Amniotic epithelial cell (primary cell): ENCODE measurements around the gene CDC42EP4.
A peak's percentile ranks its signal among the peaks of the same experiment; 100 is the strongest.

Source experiments
- DNase-seq: peaks from one replicate; pipeline ENCODE4 v3.0.0-alpha.2; 2010; ENCODE audit warnings: low read depth

Gene CDC42EP4, protein sequence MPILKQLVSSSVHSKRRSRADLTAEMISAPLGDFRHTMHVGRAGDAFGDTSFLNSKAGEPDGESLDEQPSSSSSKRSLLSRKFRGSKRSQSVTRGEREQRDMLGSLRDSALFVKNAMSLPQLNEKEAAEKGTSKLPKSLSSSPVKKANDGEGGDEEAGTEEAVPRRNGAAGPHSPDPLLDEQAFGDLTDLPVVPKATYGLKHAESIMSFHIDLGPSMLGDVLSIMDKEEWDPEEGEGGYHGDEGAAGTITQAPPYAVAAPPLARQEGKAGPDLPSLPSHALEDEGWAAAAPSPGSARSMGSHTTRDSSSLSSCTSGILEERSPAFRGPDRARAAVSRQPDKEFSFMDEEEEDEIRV

DNA sequence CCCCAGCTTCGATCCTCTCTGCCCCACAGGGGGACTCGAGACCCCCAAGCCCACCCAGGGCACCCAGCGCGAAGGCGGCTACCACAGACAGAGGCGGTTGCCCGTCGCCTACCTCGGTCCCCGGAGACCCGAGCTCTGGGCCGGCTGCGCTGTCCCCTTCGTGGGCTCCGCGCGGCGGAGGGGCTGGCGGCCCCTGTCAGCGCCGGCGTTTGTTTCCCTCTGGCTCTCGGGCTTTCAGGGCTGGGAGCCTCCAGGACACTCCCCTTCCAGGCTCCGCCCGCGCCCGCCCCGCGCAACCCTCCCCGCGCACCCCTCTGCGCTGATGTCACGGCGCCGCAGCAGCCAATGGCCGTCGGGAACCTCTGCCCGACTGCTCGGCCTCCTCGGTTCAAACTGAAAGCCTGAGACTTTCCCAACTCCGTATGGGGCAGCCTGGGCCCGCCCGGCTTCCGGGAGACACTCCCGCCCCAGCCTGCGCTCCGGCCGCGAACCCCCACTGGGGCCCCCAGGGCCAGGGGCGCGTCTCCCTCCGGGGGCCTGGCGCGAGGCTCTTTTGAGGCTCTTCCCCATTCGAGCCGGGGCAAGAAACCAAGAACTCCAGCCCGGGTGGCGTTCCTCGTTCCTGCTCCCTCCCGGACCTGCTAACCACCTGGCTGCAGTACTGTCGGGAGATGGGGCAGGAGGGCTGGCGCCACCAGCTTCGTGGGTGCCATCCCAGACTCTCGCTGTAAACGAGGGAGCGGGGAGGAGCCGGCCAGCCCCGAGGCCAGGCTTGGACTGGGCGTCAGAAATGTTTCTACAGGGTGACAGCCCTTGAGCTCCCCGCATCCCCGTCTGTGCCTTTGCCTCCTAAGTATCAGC lies at the start of gene CDC42EP4:
Gene CDC42EP4, minus strand, starts transcription at position 221 of the 861 bp plus-strand sequence. CDS start 25,501 bp downstream, outside the sequence.
- peak; percentile 89 for DNase-seq

DNA sequence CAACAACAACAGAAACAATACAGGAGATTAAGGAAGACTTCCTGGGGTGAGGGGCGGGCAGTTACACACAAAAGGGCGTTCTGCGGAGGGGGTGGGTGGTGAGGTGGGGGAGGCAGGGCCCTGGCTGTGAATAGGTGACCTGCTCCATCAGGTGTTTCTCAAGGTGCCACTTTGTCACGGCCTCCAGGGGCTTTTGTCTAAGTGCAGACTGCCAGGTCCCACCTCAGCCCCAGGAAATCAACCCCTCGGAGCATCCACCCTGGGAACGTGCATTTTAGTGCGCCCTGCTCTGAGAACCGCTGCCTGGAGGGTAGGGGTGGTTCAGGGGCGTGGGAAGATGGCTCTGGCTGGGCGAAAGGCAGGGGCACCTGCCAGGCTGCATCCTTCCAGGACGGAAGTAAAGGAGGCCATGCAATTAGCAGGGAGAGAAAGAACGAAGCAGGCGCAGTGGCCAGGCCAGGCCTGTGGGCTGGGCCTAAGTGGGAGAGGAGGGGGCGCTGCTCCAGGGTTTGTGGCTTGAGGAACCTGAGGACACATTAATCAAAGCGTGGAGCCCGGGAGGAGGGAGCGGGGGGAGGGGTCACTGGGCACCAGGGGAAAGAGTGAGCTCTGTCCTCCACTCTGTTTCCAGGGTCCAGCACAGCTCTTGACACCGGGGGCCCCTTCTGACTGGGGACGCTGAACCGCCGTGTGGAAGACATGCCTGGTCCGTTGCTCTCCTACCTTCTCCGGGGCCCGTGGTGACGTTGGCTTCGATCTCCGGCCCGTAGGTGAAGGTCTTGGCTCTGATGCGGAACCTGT lies 49.4 kb upstream of the CDC42EP4 start:
- DNase-seq: no peak

DNA sequence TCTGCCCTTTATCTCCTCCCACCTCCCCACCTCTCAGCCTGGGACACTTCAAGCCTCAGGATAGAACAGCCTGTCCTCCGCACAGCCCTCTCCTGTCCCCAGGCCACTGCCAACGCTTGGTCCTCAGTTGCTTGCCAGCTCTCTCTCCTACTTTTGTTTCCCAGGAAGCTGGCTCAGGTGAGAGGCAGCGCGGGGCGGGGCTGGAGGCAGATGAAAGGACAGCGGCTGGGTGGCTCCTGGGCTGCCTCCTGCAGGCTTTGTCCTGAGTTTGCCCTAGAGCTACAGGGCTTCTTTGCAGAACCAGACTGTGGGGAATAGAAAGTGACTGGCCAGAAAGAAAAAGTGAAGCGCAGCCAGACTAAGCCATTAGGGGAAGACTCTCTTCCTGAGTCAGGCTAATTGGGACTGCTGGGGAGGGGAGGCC lies 48.2 kb upstream of the CDC42EP4 start:
- DNase-seq: no peak

DNA sequence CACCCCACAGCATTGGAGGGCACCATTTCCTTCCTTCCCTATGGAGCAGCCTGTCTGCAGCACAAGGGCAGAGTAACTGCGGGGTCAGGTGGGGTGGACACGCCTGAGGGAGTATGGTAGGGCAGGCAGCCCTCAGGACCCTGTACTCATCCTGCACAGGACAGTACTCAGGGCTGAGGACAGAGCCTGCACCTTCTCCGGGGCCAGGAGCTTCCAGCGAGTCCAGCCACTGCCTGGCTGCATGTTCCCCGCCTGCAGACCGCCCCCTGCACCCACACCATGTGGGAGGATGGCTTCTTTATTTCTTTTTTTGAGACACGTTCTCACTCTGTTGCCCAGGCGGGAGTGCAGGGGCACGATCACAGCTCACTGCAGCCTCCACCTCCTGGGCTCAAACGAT lies 47.6 kb upstream of the CDC42EP4 start:
- no peak for DNase-seq

DNA sequence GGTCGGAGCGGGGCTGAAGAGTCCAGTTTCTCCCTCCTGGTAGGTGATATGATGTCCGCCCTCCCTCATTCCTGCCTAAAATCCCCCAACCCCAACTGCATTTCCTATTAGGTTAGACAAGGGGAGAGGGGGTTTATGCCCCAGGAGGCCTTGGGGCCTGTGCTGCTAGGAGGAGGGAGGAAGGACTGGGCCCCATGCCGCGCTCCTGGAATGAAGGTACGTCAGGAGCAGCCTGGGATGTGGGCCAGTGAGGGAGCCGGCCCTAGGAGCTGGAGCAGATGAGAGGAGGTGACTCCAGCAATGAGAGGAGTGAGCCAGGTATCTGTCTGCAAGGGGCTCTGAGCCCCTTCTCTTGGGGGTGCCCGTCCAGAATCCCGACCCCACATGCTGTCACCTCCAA lies 46.9 kb upstream of the CDC42EP4 start:
- DNase-seq: no peak

DNA sequence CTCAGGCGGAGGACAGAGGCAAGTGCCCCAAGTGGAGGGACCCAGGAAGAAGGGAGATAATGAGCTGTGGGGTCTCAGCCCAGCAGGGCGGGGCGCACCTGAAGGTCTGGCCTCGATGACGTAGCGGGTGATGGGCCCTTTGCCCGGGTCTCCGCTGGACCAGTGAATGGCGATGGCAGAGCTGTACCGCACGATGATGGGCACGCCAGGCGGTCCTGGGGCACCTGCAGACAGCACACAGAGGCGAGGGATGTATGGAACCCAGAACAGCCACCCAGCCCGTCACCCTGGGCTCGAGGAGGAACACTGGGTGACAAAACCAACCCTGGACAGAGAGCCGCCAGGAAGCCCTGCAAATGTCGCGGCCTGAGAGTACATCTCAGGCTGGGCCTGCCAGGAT lies 46.2 kb upstream of the CDC42EP4 start:
- no peak for DNase-seq

DNA sequence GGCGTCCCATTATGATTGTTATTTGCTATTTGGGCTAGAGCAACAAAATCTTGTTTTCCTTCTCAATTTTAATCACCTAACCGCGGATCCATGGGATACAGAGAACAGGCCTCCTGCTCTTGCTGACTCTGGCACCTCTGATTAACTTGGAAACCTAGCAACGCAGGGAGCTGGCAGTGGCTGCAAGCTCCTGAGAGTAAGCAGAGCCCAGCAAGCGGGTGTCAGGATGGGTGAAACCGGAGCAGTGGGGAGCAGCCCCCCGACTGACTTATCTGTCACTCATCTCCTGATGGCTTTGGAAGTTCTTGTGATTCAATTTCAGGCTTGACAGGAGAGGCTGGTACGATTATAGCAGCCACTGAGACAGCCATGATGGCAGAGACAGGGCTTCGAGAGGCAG lies 45.5 kb upstream of the CDC42EP4 start:
- DNase-seq: no peak

DNA sequence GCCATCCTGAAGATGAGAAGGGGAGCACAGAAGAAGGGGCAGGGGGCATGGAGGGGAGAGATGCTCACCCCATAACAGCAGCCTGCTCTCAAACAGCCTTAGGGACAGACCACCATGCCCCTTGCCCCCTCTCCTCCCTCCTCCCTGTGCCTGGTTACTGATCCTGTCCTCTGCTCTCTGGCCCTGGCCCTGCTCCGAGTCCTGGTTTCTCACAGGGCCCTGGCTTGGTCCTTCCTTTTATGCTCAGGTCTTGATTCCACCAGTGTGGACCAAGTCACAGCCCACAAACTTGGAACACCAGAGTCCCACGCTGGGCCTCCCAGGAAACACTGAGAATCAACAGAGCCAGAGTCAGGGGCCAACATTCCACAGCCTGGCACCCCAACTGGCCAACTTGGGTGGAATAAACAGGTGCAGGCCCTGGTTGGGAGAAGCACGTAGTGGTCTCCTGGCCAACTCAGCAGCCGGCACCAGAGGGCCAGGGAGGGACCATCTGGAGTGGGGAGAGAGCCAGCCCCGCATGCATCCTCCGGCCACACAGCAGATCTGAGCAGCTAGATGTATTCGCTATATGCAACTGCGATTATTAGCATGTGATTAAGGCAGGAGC lies 44.9 kb upstream of the CDC42EP4 start:
- DNase-seq: no peak

DNA sequence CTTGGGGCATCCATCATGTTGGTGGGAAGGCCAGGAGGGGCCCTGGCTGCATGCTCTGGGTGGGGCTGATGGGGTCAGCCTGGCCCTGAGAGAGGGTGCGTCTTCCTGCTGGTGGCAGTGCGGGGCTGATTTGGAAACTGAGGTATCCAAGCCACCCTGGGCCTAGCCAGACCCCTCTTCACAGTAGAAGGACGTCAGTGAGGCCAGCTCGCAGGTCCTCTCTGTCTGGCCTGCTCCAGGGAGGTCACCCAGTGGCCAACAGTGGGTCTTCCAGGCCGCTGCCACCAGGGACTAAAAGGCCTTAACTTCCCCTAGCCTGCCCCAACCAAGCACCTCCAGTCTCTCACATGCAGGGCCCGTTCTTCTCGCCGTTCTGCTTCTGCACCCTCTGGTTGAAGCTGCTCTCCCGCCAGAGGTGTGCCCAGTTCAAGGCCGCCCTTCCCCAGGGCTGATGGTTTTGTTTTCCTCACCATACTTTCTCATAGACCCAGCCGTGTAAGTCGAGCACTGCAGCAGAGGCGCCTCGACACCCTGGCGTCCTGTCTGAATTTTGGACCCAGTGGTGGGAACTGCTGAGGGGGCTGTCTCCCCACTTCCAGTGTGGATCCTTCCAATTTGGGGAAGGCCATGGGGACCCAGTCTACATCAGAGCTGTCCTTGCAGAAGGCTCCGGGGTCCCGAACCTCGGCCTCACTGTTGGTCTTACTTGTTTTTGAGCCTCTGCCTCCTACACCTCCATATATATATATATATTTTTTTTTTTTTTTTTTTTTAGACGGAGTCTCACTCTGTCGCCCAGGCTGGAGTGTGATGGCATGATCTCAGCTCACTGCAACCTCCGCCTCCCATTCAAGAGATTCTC lies 42.9 kb upstream of the CDC42EP4 start:
- no peak for DNase-seq

DNA sequence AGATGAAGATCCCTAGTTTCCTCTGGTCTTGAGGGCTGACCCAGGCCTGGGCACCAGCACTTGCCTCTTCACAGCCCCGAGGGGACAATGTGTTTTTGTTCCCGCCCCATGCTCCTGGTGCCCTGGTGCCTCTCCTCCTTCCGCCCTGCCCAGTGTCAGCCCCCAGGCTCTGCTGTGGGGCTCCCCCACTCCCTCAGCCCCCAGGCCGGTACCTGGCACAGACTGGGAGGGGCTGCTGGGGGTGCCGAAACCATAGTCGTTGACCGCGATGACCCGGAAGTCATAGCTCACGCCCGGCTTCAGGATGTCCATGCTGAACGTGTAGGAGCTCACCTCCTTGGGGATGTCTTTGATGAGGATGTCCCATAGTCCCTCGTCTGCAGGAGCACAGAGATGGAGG lies 40.5 kb upstream of the CDC42EP4 start:
- no peak for DNase-seq

DNA sequence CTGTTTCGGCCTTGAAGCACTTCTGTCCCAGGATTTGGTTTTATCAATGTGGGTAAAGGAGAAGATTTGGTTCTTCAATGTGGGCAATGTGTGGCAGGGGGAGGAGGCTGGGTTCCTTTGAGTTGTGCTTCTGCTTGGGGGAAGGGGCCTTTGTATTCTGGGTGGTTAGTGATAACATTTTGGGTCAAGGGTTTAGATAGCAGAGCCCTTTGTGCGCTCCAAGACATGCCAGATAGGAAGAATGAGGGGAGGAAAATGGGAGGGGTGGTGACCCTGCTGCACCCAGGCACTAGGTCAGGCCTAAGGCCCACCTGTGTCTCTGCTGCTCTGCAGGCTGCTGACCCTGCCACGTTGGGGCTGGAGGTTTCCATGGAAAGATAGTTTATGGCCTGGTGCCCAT lies 40.0 kb upstream of the CDC42EP4 start:
- no peak for DNase-seq

DNA sequence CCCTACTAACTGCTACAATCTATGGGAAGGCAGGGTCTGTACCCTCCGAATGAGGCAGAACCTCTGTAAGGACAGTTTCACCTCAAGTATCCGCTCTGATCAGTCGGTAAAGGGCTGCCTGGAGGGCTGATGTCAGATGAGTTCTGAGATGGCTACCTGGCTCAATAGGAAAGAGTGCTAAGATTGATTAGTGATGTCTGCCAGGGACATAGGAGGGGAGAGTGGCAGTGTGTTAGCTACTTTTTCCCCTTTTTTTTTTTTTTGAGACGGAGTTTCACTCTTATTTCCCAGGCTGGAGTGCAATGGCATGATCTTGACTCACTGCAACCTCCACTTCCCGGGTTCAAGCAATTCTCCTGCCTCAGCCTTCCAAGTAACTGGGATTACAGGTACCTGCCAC lies 39.1 kb upstream of the CDC42EP4 start:
- DNase-seq: no peak

DNA sequence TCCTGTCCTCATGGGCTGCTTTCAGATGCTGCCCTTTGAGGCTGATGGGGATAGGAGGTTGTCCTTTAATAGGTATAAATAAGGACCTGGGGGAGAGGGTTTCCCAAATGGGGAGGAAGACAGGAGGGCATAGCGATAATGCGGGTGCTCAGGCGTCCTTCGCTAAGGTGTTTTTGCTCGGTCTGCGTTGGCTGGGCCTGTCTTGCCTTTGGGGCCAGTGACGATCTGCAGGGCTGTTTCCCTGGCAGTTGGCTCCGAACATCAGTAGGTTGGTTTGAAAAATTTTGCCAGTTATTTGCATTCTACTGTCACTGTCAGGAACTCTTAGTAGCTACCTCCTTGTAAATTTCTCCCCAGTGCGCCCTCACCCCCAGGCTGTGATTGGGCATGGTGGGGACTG lies 37.8 kb upstream of the CDC42EP4 start:
- DNase-seq: no peak

DNA sequence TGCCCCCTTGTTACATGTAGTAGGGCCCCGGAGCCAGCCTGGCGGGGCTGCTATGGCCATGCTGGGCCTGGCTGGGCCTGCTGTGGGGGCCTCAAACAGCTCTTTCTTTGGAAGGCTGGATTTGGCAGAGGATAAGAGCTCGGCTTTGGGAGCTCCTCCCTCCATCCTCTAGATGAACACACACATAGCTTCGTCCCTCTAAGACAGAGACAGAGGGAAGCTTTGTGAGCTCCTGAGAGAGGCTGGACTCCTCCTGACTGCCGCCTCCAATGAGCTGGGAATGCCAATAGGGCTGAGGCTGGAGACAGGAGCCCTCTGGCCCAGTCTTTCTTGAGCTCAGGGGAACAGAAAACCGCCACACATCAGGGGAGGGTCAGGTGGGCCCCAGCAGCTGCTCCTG lies 37.3 kb upstream of the CDC42EP4 start:
- DNase-seq: no peak

DNA sequence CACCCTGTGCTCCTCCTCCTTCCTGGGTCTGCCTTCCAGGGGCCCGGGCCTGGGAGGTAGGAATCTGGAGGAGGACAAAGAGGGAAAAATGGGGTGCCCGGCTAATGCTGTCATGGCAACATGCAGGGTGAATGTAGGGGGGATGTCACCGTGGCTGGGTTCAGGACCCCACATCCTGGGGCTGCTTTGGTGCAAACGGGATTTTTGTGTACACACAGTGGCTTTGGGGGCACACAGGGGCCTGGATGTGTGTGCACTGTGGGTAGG lies 37.0 kb upstream of the CDC42EP4 start:
- no peak for DNase-seq

DNA sequence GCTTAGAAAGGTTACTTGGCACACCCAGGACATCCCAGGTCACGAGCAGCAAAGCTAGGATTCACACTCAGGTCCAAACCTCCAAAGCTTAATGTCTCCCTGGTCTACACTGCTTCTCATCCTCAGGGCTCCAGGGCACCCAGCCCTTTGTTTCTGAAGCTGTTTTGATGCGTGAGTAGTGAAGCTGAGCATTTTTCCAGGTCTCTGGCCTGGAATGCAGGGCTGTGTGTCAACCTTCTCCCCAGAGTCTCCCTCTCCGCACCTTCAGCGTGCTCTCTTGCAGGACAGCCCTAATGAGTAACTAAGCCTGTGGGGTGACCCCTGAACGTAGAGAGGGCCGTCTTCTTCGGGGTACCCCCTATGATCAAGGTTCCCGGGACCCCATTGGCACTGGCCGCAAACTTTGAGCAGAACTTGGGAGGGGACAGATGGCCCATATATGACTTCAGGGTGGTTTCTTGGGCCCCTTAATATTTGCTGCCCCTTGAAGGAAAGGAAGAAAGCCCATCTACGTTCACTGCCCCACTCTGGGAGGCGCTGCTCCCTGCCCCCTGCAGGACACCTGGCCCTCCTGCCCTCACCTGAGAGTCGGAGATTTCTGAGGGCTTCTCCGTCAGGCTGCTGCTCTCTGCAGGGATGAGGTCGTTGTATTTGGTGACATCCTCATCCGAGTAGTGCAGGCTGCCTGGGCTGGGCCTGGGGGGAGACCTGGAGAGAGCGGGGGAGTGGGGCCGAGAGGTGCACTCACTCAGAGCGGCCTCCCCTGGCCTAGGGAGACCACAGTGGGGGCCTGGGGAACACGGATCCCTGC lies 36.4 kb upstream of the CDC42EP4 start:
- no peak for DNase-seq

DNA sequence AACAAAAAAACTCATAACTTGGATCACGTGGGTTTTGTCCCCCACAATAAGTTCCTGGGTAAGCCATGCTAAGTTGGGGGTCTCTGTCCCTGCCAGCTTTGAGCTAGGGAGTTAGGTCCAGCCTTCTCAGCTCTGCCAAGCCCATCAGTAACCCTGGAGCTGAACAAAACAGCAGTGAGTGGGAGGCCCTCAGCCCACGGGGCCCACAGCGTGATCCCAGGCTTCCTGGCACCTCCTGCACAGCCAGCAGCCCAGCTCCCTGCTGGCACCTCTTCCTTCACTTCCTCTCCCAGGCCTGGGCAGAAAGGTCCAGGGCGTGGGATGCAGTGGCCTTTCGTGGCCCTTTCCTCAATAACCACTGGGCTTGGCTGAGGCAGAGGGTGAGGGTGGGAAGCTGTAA lies 35.5 kb upstream of the CDC42EP4 start:
- DNase-seq: no peak

DNA sequence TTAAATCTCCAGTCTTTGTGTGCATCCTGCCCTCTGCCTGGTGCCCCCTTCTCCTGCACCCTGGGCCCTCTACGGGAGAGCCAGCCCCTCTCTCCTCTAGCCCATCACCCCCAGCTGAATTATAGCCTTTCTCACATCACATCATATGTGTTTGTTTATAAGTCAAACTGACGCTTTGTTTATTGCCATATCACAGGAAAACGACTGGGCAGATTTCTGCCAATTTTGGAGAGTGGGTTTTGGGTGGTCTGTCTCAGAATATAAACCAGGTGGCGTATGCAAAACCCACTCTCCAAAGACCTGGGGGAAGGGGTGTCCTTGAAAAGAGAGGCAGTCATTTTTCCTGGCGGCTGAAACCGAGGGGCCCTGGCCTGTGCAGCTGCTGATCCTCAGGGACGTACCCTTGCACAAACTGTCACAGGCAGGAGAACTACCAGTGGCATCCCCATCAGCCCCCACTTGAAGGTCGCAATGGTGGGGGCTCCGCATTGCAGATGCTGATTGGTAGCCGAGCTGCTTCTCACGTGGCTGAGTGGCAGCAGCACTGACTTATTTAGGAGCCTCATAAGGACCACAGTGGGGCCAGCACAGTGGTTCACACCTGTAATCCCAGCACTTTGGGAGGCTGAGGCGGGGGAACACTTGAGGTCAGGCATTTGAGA lies 34.8 kb upstream of the CDC42EP4 start:
- no peak for DNase-seq

DNA sequence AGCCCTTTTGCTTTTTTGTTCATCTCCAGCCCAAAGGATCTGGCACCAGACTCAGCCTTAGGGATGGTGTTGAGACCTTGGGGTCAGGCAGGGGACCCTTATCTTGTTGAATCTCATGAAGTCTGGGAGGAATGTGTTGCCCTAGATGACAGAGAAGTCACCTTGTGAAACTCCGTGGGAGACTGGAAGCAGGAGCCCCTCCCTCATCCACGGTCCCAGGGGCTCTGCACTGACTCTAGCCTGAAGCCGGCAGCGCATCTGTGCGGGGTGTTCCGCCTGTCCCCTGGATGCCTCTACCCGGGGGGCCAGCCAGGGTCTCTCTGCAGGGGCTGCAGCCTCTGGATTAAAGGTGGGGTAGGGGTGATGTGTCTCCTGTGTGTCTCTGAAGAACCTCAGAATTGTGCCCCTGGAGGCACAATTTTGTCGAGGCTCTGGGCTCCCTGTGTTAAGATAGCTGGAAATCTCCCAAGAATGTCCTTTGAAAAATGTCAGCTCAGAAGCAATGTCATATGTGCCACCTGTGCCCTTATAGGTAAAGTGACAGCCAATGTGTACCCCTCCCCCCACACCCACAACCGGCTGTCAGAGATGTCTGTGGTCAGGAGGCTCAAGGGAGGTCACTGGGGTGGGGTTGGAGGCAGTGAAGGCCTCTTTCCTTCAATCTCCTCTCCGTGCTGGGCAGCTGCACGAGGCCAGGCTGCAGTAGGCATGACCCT lies 32.1 kb upstream of the CDC42EP4 start:
- no peak for DNase-seq
